Astrocyte of the cerebellum (primary cell): ENCODE measurements around the gene ARHGEF10L.

Experiments
- DNase-seq: peaks from one replicate; pipeline ENCODE4 v3.0.0-alpha.2; 2011; ENCODE audit warnings: low read depth
- H3K4me3 ChIP-seq: 2 replicates; pipeline ENCODE4 v1.5.1; 2011; ENCODE audit warnings: mild to moderate bottlenecking, low read depth, low read length, moderate library complexity
- in situ Hi-C: cut with HindIII; loops from 2 replicates; pipeline ENCODE4 v1.10.0; 2017; ENCODE audit warnings: low sequenced_read_pairs
- TF ChIP-seq, protein P1 (sequence below): IDR thresholded peaks from 2 replicates; pipeline ENCODE4 v1.5.1; 2012; ENCODE audit warnings: low read length, low read depth, moderate library complexity, mild to moderate bottlenecking; ENCODE audit errors: missing control alignments

ARHGEF10L gene

DNA sequence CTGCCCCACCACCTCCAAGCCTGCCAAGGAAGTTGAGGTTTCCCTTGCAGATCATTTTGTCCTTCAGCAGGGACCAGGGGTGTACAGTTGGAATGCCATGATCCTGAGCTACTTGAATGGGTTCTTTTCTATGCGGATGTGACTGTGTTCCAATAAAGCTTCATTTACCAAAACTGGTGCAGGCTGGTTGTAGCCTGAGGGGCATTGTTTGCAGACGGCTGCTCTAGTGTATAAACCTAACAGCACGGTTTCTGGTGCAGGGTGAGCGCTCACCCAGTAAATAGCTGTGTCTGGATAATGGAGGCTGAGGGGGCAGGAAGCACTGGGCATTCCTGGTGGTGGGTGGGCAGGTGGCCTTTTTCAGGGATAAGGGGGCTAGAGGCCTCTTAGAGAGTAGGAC, 142.9 kb downstream of the ARHGEF10L start:
- no peak overlapping the region for H3K4me3 ChIP-seq
- in situ Hi-C loops: no loop called here
- TF ChIP-seq, protein P1, sequence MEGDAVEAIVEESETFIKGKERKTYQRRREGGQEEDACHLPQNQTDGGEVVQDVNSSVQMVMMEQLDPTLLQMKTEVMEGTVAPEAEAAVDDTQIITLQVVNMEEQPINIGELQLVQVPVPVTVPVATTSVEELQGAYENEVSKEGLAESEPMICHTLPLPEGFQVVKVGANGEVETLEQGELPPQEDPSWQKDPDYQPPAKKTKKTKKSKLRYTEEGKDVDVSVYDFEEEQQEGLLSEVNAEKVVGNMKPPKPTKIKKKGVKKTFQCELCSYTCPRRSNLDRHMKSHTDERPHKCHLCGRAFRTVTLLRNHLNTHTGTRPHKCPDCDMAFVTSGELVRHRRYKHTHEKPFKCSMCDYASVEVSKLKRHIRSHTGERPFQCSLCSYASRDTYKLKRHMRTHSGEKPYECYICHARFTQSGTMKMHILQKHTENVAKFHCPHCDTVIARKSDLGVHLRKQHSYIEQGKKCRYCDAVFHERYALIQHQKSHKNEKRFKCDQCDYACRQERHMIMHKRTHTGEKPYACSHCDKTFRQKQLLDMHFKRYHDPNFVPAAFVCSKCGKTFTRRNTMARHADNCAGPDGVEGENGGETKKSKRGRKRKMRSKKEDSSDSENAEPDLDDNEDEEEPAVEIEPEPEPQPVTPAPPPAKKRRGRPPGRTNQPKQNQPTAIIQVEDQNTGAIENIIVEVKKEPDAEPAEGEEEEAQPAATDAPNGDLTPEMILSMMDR: no peak
- DNase-seq: no peak

- DNase-seq: no peak
- in situ Hi-C loops: no loop called here
- TF ChIP-seq, protein P1: no peak
- H3K4me3 ChIP-seq: no peak overlapping the region
Measured at GRCh38 chr1:17683598-17683997, 144.1 kb downstream of the ARHGEF10L start.

GRCh38 chr1:17684810-17685209, 145.3 kb downstream of the ARHGEF10L start:
- TF ChIP-seq, protein P1: no peak
- H3K4me3 ChIP-seq: no peak overlapping the region
- in situ Hi-C loops: no loop called here
- DNase-seq: no peak

DNA sequence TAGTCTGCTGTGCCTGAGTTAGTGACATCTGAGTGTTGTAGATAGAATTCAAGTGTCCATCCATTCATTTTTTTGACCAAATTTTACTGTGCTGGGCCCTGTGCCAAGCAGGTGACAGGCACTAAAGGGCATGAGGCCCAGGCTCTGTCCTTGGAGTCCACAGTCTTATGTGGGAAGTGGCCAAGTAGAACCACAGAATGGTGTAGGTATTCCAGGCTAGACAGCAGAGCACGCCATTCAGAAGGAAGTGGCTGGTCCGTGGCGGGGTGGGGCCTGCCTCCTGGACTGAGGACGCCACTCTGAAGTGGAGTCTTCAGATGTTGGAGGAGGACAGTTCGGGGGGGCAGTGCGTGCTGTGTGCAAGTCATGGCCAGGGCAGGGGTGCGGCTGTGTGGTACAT, 146.8 kb downstream of the ARHGEF10L start:
- in situ Hi-C loops: no loop called here
- DNase-seq: no peak
- no peak overlapping the region for H3K4me3 ChIP-seq
- TF ChIP-seq, protein P1: no peak

DNA sequence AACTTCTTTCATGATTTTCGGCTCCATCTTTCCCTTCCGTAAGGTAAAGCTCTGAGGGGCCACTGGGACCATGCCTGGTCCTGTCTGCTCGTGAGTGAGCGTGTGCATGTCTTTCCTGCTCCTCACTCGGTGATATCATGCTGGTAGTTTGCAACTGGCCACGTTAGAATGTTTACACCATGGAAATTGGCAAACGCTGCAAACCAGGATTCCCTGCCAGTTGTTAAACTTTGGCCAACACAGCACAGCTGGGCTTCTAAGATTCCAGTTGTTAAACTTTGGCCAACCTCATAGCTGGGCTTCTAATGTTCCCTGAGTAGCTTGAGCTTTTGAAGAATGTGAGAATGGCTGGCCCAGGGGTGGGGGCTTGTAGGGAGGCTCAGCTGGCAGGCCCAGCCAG, 147.6 kb downstream of the ARHGEF10L start:
- H3K4me3 ChIP-seq: no peak overlapping the region
- DNase-seq: no peak
- in situ Hi-C loops: no loop called here
- TF ChIP-seq, protein P1: no peak

GRCh38 chr1:17688217-17688810, 148.8 kb downstream of the ARHGEF10L start:
- TF ChIP-seq, protein P1: no peak
- in situ Hi-C loops: no loop called here
- no peak for DNase-seq
- H3K4me3 ChIP-seq: no peak overlapping the region
